Measurements from ENCODE around the gene PCNT. TPM values are rescaled to one million over a fixed set of nuclear protein-coding genes. Genes with fewer than 3 reads are reported as not detected.
A peak's percentile ranks its signal among the peaks of the same experiment; 100 is the strongest.

PCNT gene
- total and polyA plus RNA-seq, 2 of the 8 experiments (the other 6 are each of a cell fraction or from before 2014, with no cell fraction given), result 9.9 to 45.1 TPM

- DNase-seq (ENCODE audit: low read depth in 1 of 2, low spot score in 2 of 2) (no peak), FAIRE-seq (no peak)
- Histone ChIP-seq H3K4me1 (replicated peaks in 1 of 4; ENCODE audit: control insufficient read depth in 3 of 4, insufficient read depth in 4 of 4, low read length in 3 of 4) (no peaks in the 10 kb centered on the region), H3K27me3 (replicated peaks in 1 of 4; ENCODE audit: control insufficient read depth in 3 of 4, extremely low read depth in 1 of 4, insufficient read depth in 3 of 4, low read length in 3 of 4) (no peaks in the 10 kb centered on the region), H4K5ac (ENCODE audit: insufficient read length, low read depth, low read length) (no peak overlapping the region), H2BK20ac (ENCODE audit: low read length) (no peak overlapping the region), H2AK5ac (ENCODE audit: low read depth, low read length) (no peak overlapping the region), H3K9me3 (ENCODE audit: insufficient read depth in 2 of 2, low read depth in 1 of 2, low read length in 1 of 2) (no peaks in the 10 kb centered on the region), H2AFZ (ENCODE audit: low read length) (no peak overlapping the region), H3K36me3 (ENCODE audit: control insufficient read depth in 2 of 4, insufficient read depth in 4 of 4, low read length in 3 of 4) (peaks cover 1 to 6% (median 2%) of the 10 kb centered on the region in 4 experiments; a peak in 4 of 8 replicates), H3K23me2 (ENCODE audit: low read depth, low read length) (no peaks in the 10 kb centered on the region), H3K9ac (replicated peaks in 1 of 4; ENCODE audit: extremely low read depth in 1 of 4, low read depth in 3 of 4, low read length in 3 of 4) (no peak overlapping the region; a peak in 1 of 7 replicates), H3K4me3 (ENCODE audit: extremely low read depth in 1 of 4, insufficient read depth in 2 of 4, low read depth in 3 of 4, low read length in 4 of 4) (no peak overlapping the region), H2BK12ac (ENCODE audit: low read depth, low read length) (no peak overlapping the region), H3K14ac (ENCODE audit: insufficient read length) (no peak overlapping the region), H2BK5ac (ENCODE audit: low read depth, low read length) (0 out of 2 replicates have a peak overlapping the region, but pooled peaks have one; percentile 35), H3K79me1 (ENCODE audit: low read depth, low read length) (peaks cover 7% of the 10 kb centered on the region), H3K79me2 (ENCODE audit: control insufficient read depth in 1 of 2, insufficient read depth in 2 of 2, low read length in 2 of 2) (no peaks in the 10 kb centered on the region), H4K20me1 (replicated peaks in 1 of 2; ENCODE audit: control insufficient read depth in 1 of 2, insufficient read depth in 2 of 2, low read length in 2 of 2) (peaks cover 0 to 6% of the 10 kb centered on the region in 2 experiments), H2BK120ac (replicated peaks; ENCODE audit: low read depth, low read length) (no peak overlapping the region), H3K27ac (ENCODE audit: low read depth, low read length) (no peak overlapping the region), H4K91ac (replicated peaks; ENCODE audit: insufficient read length, low read length) (no peak overlapping the region), H3K56ac (replicated peaks; ENCODE audit: insufficient read length, low read depth, low read length) (no peak overlapping the region), H3K23ac (ENCODE audit: insufficient read length) (no peak overlapping the region), H3K4ac (replicated peaks; ENCODE audit: insufficient read length, low read depth, low read length) (no peak overlapping the region), H3K18ac (ENCODE audit: extremely low read depth, low read length) (no peak overlapping the region), H3K4me2 (ENCODE audit: insufficient read depth in 1 of 2, low read depth in 2 of 2, low read length in 2 of 2) (no peak overlapping the region), H4K8ac (ENCODE audit: extremely low read depth, insufficient read depth, low read length) (no peak overlapping the region; the same call in 1 of the 2 replicates), H2BK15ac (ENCODE audit: low read length) (no peak overlapping the region)
- ChIA-PET POLR2A (ENCODE audit: partially characterized antibody) (interaction anchor here (0.8 kb wide), 1 partner anchor 46 kb away, joined by 3 read pairs; no protein-coding TSS in a partner anchor), CTCF (ENCODE audit: partially characterized antibody) (interaction anchor here (1.0 to 1.2 kb wide), 4 partner anchors 10 to 27 kb away, joined by 3 to 4 read pairs (median 3); no protein-coding TSS in a partner anchor)
- 91% methylated on average over 29 of the region's 29 CpGs; no CpG with 5 or more reads in 1 of the 2 experiments for WGBS, 2 experiments (ENCODE audit: extremely low coverage in 1 of 2, insufficient coverage in 1 of 2, insufficient read length in 1 of 2, insufficient replicate concordance in 2 of 2, low coverage in 1 of 2, low lambda C conversion rate in 2 of 2, missing lambda C conversion rate in 1 of 2)
- TF ChIP-seq KDM4A (IDR thresholded peaks at IDR 0.05; ENCODE audit: low read depth, low read length, severe bottlenecking), result no peak
- no peak for TF ChIP-seq ATF2 (IDR thresholded peaks at IDR 0.05; ENCODE audit: low read length)
- no peak for TF ChIP-seq TAF1 (IDR thresholded peaks at IDR 0.05; ENCODE audit: low read depth, low read length)
- no peak for TF ChIP-seq SUZ12 (IDR thresholded peaks at IDR 0.05; ENCODE audit: low read length)
- TF ChIP-seq, protein P1, sequence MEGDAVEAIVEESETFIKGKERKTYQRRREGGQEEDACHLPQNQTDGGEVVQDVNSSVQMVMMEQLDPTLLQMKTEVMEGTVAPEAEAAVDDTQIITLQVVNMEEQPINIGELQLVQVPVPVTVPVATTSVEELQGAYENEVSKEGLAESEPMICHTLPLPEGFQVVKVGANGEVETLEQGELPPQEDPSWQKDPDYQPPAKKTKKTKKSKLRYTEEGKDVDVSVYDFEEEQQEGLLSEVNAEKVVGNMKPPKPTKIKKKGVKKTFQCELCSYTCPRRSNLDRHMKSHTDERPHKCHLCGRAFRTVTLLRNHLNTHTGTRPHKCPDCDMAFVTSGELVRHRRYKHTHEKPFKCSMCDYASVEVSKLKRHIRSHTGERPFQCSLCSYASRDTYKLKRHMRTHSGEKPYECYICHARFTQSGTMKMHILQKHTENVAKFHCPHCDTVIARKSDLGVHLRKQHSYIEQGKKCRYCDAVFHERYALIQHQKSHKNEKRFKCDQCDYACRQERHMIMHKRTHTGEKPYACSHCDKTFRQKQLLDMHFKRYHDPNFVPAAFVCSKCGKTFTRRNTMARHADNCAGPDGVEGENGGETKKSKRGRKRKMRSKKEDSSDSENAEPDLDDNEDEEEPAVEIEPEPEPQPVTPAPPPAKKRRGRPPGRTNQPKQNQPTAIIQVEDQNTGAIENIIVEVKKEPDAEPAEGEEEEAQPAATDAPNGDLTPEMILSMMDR (IDR thresholded peaks at IDR 0.05; ENCODE audit: control extremely low read depth in 1 of 3, insufficient read depth in 1 of 3, low read depth in 1 of 3, low read length in 3 of 3), result no peak
- no peak for TF ChIP-seq HDAC6 (IDR thresholded peaks at IDR 0.05; ENCODE audit: low read depth, low read length)
- no peak for TF ChIP-seq POLR2A (IDR thresholded peaks at IDR 0.05; ENCODE audit: control extremely low read depth in 1 of 2, low read depth in 2 of 2, low read length in 2 of 2)
Measured at GRCh38 chr21:46390603-46391545, 66.9 kb downstream of the PCNT start.
